Forelimb muscle (tissue), 1 donor: ENCODE results near the gene SLC9A8. TPM values are rescaled to one million over a fixed set of nuclear protein-coding genes. Genes with fewer than 3 reads are reported as not detected.
"Not testable (repeated sequence)": the region's sequence is repeated elsewhere in the genome, so short reads cannot be mapped to it uniquely, and the experiment has no call there.

ENCODE experiments used
- DNase-seq: peaks from one replicate; pipeline ENCODE4 v3.0.0-alpha.2; 2013; ENCODE audit warnings: low read depth
- polyA plus RNA-seq: library from polyadenylated mRNA; unstranded; fragments of 120-200 nt; gene quantifications from one replicate; pipeline ENCODE4 v1.2.1, GENCODE V29; 2013; ENCODE audit not compliant: insufficient read length

Gene SLC9A8
- polyA plus RNA-seq, 1 donor: 5.7 TPM

DNA sequence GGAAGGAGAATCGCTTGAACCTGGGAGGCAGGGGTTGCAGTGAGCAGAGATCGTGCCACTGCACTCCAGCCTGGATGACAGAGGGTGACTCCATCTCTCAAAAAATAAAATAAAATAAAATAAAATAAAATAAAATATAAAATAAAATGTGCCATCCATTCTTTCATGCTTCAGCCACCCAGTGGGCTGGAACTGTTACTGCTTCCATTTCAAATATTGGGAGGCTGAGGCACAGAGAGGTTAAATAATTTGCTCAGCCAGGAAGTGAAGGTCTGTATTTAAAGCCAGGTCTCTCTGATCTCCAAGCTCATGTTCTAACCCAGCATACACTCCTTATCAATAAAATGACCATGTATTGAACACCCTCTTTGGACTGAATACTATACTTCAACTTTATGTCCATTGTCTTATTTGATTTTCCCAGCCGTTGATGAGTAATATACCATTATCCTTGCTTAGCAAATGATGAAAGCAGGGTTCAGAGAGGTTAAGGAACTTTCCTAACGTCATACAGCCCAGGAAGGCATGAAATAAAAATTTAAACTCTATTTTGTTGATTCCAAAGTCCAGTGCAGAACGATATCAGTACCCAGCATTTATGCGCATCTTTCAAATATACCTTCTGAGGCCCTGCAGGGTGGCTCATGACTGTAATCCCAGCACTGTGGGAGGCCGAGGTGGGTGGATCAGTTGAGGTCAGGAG lies 25.8 kb upstream of the SLC9A8 start:
- DNase-seq: no peak

DNA sequence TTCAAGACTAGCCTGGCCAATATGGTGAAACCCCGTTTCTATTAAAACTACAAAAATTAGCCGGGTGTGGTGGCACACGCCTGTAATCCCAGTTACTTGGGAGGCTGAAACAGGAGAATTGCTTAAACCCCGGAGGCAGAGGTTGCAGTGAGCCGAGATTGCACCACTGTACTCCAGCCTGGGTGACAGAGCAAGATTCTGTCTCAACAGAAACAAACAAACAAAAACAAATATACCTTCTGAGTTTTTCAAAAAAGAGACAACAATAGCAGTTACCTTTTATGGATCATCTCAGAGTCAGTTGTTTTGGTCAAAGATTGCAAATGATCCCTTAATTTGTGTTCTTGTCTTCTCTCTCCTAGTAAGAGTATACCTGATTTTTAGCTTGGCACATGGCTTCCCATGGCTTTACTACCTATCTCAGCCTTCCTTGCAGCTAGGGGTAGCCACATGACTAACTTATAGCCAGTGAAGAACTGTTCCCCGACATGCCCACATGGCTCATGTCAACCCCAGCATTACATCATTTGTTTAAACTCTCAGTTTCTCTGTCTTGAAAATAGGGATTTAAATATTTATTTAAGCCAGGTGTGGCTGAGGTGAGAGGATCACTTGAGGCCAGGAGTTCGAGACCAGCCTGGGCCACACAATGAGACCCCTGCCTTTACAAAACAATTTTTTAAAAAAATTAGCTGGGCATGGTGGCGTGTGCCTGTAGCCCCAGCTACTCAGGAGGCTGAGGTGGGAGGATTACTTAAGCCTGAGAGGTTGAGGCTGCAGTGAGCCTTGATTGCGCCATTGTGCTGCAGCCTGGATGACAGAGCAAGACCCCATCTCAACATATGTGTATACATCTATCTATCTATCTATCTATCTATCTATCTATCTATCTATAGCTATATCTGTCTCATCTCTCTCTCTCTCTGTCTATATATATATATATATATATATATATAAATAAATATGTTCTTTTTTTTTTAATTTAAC lies 25.0 kb upstream of the SLC9A8 start:
- DNase-seq: no peak

DNA sequence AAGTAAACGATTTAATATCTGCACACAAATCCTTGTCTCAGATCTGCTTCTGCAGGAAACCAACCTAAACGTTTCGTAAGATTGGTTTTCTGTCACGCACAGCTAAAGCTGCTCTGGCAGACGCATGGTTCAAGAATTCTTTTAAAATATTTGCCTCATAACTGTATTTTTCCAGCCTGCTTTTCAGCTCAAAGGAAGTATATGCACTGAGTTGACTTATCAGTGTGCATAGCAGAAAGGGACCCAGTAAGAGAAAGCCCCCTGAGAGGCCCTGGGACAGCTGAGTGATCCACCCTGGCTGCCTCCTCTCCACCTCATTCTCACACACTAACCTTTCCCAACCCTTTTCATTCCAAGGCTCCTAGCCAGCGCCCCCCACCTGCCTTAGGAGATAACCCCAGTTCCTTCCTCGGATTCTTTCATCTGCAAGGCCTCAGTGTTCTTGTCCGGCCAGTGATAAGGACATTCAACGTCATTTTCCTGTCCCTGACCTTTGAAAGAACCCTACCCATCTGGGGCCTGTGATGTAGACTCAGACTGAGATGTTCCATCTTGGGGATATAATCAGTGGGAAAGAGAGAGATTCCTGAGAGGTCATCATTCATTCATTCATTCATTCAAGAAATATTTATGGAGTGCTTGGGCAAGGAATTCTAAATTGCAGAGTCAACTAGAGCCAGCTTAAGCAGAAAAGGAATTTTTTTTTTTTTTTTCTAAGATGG lies 22.4 kb upstream of the SLC9A8 start:
- no peak for DNase-seq

DNA sequence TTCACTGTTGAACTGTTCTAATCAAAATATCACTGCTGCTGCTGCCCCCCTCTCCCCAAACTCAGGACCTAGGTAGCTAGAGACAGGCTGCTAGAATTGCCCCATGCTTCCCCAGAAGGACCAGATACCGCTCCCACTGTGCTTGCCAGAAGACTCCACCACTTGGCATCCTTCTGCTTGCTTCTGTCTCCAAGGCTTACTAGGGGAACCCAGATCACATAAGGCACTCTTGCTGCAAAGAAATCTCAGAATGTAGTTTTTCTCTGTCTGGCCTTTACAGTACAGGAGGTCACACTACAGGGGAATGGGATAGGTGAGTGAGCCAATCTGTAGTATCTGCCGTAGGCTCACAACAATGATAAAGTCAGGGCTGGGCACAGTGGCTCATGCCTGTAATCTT lies 21.5 kb upstream of the SLC9A8 start:
- DNase-seq: no peak

DNA sequence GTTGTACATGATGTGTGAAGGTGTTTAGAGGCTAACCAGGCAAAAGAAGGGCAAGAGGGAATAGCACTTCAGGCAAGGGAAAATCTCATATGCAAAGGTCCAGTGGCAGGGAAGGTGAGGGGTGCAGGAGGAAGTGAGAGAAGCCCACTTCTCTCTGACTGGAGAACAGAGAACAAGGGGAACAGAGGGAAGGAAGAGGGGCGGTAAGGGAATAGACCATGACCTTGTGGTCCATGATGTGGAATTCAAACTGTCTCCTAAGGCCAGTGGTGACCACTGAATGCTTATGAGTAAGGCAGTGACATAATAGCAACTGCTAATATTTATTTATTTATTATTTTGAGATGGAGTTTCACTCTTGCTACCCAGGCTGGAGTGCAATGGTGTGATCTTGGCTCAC lies 20.6 kb upstream of the SLC9A8 start:
- no peak for DNase-seq

DNA sequence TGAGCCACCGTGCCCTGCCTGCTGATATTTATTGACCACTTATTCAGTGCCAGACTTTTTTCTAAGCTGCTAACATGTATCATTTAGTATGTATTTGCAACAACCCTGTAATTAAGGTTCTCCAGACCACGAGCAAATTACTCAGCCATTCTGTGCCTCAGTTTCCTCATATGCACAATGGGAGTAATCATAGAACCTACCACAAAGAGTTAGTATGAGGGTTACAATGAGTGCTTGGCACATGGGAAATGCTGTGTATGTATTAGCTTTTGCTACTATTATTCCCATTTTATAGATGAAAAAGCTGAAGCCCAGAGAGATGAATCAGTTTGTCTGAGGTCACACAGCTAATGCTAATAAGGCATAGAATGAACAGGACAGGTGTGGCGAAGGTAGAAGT lies 20.0 kb upstream of the SLC9A8 start:
- DNase-seq: no peak

DNA sequence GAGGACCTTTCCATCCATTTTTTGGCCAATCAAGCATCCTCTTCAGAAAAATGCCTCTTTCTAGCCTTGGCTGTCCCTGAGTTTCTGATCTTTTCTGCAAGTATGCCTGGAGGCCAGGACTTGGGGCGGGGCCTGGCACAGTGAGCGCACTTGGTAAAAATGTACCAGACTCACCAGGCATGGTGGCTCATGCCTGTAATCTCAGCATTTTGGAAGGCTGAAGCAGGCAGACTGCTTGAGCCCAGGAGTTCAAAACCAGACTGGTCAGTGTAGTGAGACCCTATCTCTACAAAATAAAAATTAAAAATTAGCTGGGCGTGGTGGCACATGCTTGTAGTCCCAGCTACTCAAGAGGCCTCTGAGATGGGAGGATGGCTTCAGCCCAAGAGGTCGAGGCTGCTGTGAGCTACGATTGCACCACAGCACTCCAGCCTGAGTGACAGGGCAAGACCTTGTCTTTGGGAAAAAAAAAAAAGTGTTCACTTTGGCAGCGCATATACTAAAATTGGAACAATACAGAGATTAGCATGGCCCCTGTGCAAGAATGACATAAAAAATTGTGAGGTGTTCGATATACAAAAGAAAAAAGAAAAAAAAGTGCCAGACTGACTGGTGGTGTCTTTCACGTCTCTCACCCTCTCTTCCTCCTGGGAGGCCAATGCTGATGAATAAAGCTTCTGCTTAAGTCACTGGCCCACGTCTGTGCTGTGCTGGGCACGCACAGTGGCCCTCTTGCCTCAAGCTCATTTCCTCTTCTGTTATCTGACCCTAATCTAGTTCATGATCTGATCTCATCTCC lies 18.1 kb upstream of the SLC9A8 start:
- no peak for DNase-seq

DNA sequence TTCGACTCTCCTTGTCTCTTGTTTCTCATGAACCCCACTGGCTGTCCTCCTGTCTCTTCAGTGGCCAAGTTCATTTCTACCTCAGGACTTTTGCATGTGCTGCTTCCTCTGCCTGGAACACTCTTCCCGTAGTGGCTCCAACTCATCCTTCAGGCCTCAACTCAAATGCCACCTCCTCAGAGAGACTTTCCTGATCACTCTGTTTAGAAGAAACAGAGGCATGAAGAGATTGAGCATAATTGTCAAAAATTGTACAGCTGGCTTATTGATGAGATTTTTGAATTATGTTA lies 17.5 kb upstream of the SLC9A8 start:
- no peak for DNase-seq

DNA sequence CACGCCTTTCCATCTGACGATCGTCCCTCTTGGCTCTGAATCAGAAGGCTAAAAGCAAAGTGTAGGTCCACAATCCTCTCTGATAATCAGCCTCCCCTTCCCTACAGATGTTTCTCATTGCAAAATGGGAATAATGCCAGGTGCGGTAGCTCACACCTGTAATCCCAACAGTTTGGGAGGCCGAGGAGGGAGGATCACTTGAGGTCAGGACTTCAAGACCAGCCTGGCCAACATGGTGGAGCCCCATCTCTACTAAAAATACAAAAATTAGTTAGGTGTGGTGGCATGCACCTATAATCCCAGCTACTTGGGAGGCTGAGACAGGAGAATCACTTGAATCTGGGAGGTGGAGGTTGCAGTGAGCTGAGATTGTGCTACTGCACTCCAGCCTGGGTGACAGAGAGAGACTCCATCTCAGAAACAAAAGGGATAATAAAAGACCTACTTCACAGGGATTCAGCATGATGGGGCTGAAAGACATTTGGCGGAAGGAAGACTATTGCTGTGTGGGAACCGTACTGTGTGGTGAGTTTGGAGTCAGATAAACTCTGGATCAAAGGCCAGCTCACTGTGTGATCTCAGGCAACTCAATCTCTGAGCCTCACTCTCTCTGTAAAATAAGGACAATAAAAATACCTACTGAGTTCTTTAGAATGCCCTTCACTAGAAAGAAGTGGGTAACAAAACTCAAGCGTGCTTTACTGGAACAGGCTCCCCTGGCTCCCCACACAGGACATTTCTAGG lies 15.9 kb upstream of the SLC9A8 start:
- DNase-seq: no peak

DNA sequence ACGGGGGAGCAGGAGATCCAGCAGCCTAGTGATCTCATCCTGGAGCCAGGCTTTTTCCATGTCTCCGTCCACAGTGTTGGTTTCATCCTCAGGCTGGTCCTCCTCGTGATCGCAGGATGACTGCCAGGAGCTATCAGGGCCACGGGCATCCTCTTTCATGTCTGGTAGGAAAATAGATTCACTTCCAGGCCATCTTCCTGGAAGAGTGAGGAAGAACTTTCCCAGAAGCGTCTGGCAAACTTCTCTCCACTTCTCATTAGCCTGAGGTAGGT lies 15.3 kb upstream of the SLC9A8 start:
- DNase-seq: no peak

DNA sequence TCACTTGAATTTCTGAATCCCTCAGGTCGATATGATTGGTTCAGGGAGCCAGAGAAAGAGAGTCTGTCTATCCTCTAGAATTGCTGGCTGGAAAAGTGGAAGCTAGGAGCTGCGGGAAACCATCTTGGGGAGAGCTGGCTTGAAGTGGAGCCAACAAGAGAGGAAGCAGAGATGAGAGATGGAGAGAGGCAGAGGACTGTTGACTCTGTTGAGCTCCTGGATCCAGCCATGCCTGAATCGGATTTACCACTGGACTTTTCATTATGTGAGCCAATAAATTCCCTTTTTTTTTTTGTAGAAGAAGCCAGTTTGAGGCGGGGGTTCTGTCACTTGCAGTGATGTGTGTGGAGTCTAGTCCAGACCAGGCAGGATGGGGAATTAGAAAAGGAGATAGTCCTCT lies 13.9 kb upstream of the SLC9A8 start:
- no peak for DNase-seq

DNA sequence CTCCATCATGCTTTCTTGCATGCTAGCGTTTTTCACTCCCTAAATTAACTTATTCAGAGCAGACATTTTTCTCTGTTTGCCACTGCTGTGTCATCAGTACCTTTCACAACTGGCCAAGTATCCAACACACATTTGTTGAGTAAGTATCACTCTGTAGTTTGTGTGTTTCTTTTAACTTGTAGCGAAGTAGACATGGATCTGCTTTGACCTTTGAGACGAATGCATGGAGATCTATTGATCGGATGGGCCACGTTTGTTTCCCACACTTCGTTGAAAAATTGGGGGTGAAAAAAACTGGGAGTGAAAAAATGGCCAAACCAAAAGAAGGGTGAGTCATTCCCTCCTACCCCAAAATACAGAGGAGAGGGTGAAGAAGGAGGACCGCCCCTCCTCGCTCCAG lies 12.9 kb upstream of the SLC9A8 start:
- no peak for DNase-seq

DNA sequence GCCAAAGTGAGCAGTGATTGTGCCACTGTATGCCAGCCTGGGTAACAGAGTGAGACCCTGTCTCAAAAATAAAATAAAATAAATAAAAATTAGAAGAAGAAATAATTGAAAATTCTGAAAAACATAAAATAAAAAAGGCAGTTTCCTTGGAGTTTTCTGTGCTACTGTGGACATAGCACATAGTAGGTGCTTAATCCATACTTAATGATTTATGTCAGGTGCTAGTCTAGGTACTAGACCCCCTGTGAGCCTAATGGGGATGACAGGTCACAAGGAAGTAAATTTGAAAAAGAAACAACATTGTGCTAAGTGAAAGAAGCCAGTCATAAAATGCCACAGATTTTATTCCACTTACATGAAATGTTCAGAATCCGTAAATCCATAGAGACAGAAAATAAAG lies 9.2 kb upstream of the SLC9A8 start:
- no peak for DNase-seq

DNA sequence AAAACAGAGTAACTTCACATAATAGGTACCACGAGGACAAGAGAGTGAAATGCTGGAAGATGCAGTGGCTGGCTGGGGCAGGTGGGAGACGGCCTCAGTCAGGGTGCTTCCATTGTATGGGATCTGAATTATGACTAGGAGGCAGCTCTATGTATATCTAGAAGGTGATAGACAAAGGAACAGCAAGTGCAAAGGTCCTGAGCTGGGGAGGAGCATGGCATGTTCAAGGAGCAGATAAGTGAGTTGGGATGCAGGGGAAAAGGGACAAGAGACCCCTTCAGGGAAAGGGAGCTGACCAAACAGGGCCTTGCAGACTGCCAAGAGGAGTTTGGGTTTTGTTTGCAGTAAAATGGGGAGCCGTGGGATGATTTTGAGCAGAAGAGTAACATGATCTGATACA lies 8.3 kb upstream of the SLC9A8 start:
- no peak for DNase-seq

DNA sequence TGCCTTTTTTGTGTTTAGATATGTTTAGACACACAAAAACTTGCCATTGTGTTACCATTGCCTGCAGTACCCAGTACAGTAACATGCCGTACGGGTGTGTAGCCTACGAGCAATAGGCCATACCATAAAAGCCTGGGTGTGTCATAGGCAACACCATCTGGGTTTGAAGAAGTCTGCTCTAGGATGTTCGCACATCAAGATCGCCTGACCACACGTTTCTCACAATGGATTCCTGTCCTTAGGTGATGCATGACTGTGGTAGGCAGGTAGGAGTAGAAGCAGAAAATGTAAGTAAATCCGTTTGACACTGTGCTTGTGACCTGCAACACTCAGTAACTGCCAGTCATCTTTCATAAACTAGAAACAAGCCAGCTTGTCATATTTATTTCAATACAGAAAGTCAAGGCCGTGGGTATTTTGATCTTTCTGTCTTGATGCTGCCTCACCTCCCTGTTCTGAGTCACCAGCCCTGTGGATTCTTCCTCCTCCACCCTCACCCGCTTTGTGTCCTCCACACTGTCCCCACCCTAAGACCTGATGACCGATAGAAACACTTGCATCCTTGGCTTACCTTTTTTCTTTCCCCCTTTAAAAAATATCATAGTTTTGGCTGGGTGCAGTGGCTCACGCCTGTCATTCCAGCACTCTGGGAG lies 7.3 kb upstream of the SLC9A8 start:
- not testable (repeated sequence) for DNase-seq

DNA sequence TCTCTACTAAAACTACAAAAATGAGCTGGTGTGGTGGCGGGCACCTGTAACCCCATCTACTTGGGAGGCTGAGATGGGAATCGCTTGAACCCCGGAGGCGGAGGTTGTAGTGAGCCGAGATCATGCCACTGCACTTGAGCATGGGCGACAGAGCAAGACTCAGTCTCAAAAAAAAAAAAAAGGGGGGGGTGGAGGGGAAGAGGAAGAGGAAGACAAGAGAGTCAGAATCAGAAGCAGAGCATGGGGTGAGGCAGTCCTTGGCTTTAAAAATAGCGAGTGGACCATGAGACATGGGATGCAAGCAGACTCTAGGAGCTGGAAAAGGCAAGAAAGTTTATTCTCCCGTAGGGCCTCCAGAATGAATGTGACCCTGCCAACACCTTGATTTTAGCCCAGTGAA lies 3.9 kb upstream of the SLC9A8 start:
- no peak for DNase-seq

DNA sequence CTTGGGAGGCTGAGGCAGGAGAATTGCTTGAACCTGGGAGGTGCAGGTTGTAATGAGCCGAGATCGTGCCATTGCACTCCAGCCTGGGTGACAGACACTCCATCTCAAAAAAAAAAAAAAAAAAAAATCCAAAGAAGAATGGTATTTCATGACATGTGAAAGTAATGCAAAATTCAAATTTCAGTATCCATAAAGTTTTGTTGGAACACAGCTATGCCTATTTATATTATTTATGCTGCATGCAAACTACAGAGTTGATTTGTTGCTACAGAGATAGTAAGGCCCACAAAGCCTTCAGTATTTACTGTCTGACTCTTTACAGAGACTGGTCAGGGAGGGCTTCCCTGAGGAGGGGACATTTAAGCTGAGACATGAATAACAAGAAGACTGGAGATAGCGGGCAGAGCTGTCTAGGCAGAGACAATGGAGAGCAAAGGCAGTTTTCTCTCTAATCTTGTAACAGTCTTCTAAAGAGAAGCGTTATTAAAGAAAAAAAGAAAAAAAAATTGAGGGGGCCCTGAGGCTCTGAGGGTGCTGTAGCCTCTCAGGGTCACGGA lies 2.7 kb upstream of the SLC9A8 start:
- DNase-seq: no peak

DNA sequence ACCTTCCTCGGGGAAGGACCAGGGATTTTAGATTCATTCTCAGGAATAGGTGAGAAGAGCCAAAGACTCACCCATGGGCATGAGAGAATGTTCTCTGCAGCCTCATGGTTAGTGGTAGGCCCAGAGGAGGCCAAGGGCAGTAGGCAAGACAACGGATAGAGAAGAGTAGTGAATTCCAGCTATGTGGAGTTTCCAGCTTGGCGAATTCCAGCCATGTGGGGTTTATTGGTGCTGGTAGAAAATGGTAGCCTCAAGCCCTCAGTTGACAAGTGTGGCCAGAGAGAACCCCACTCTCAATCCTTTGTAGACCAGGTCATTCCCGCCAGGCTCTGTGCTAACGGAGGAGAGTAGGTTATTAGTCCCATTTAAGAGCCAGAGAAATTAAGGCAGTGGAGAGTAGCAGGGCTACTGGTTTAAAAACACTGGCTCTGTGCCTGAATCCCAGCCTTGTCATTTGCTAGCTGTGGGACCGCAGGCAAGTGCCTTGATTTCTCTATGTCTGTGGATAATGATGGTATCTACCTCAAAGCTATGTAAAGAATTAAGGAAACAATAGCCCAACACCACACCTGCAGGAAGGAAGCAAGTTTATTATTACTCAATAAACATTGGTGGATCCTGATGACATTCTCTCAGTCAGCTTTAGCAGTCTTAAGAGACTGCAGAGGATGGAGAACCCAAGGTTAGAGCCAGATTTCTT lies 2.0 kb upstream of the SLC9A8 start:
- no peak for DNase-seq

DNA sequence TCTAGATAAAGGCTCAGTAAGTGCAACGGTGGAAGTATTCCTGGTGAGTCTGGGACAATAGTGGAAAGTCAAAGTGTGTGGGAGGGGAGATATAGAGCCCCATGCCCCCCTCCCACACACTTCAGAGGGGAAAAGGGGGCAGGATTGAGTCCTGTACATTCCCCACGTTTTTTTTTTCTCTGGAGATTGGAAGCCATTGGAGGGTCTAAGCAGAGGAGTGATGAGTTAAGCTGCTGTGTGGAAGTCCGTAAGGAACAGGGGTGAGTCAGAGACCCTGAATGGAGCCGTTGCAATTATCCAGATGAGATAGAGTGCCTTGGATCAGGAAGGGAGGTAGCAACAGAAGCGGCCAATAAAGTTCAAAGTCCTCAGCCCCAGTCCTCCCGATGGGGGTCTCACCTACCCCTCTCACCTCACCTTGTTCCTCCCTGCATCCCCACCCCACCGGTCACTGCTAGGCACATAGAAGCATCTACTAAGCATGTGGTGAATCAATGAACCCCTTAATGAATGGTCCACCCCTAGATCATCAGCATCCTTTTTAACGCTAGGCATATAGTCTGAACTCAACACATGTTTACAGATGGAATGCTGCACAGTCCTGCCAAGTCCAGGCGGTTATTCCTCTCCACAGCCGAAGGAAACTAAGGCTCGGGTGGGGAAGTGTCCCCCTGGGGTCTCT lies 662 bp upstream of the SLC9A8 start:
- no peak for DNase-seq
